Stimulated activated CD4-positive, alpha-beta T cell treated with anti-CD3 and anti-CD28 coated beads, TNF-alpha, amount 100 ng/mL, for 24 hours (primary cell): Measurements from ENCODE around the gene UNC5B.
A peak's percentile ranks its signal among the peaks of the same experiment; 100 is the strongest.

Experiments used
- DNase-seq, 3 experiments: peaks; one replicate each; pipeline ENCODE4 v3.0.0-alpha.2; 2020; ENCODE audit warnings: low read depth in 3 of 3

Gene UNC5B

DNA sequence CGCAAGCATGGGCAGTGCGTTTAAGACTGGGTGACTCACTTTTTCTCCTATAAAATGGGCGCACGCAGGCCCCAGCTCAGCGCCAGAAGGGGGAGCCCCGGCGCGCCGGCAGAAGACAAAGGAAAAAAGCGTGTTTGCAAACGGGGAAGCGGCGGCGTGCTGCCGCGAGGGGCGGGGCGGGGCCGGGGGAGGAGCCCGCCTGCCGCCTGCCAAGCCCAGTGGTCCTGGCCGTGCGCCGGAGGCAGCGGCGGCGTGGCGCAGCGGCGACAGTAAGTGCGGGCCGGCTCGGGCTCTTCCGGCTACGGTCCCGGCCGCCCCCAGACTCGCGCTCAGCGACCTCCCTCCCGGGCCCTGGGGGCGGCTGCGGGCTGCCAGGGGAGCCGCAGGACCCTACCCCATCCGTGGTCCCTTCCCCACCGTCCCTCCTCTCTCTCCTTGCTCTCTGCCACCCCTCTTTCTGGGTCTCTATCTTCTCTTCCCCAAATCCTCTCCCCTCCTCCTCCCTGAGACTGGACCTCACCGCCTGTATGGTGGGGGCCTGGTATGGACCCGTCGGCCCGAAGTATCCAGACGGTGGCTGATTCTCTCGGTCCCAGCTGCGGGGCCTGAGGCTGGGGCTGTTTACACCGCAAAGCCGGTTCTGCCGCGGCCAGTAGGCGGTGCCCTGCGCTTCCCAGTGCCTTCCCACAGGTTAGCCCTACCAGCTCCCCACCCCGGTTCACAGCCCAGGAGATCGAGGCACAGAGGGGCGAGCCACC is 106.9 kb downstream of the UNC5B start, which contains the start of gene SLC29A3:
TSS of gene SLC29A3 (plus strand) at position 218 of the 758 bp plus-strand sequence. CDS start at position 269, 51 bp downstream.
- DNase-seq = peak; percentile 76 to 85 (median 76)

DNA sequence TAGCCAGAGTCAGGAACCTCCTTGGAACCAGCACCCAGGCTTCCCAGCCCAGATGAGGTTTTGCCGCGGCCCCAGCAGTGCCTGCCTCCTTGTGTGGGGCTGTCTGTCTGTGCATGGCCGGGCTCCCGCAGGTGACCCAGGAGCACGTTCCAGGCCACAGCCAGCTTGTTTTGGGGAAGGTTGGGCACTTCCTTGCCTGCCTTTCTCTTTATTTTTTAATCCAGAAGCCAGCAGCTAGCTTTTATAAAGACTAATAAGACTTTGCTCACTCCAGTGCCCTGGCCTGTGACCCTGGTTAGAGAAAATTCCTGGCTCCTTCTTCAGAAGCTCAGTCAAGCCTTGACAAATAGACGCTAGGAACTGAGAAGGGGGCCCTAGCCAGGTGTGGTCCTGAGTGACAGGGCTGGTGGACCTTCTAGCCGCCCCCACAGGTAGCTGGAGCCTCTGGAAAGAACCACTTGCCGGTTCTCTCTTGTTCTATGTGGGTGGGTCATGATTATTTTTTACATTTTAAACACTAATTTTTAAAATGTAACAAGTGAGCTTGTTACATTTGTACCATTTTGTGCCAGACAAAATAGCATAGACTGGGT is 107.5 kb downstream of the UNC5B start:
- no peak for DNase-seq

DNA sequence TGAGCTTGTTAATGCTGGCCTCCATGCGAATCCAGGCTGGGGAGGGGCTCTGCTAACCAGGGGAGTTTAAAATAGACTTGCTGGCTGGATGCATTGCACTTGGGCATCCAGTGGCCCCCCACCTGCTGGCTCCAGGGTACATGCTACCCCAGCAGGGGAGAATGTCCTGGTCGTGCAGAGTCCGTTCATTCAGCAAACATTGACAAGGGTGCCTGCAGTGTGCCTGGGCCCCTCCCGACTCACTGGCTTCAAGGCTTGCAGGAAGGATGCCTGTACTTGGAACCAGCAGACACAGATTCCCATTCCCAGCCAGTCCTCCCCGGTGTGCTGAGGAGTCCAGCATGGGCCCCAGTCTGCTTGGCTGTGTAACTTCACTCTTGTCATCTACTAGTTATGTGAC is 108.2 kb downstream of the UNC5B start:
- no peak for DNase-seq

DNA sequence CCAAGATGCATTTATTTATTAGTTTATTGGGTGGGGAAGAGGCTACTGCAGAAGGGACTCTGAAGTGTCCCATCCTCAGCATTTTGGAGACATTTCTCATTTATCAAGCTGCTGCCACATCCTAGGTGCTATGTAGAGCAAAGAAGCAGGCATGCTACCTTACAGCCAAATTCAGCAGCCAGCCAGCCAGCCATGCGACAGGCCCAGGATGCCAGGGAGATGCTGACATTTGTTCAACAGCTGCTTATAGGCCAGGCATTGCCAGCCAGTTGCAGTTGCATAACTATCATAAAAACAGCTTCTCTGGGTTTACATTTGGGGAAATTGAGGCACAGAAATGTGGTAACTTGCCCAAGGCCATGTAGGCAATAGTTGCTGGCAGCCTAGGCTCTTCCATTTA is 109.0 kb downstream of the UNC5B start:
- DNase-seq = no peak

DNA sequence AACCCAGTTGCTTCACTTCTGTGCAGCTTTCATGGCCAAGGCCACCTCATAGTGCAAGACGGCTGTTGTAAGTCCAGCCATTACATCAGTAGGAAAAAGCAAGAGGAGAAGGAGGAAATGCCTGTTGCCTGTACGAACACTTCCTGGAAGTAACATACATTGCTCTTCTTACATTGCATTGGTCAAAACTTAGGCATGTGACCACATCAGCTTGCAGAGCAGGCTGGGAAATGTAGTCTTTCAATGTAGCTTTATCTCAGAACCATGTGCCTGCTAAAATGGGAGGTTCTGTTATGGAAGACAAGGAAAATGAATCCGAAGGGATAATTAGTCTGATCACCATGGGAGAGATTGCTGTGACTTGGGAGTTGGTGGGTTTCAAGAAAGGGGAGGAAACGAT is 111.0 kb downstream of the UNC5B start:
- DNase-seq = no peak

DNA sequence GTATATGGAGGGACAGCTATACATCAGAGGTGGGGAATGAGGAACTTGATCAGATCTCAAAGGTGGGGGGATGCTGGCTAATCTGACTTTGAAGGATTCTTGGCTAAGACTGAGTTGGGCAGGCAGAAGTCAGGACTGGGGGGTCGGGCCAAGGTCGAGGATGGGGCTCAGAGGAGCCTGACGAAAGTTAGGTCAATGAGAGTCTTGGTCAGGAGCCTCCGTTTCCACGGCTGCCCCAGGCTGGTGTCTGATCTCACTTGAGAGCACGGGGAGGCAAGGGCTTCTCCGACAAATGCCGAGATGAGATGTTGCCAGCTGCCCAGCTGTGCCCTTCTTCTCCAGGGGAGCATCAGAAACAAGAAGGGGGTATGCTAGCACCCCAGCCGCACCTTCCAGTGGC is 112.4 kb downstream of the UNC5B start:
- no peak for DNase-seq

DNA sequence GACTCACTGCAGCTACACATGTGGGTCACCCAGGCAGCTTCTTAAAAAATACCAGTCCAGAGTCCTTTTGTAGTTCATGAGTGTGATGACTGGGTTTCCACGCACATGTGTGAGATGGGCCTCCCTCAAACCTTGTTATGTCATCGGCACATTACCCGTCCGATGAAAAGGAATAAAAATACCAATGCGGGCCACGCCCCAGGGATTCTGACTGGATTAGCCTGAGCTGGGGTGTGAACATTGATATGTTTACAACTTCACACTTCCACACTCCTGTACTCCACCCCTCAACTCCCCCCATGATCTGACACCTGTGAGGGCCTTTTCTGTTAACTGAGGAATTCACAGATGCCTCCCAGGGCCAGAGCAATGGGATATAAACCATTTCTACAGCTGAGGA is 112.9 kb downstream of the UNC5B start:
- no peak for DNase-seq

DNA sequence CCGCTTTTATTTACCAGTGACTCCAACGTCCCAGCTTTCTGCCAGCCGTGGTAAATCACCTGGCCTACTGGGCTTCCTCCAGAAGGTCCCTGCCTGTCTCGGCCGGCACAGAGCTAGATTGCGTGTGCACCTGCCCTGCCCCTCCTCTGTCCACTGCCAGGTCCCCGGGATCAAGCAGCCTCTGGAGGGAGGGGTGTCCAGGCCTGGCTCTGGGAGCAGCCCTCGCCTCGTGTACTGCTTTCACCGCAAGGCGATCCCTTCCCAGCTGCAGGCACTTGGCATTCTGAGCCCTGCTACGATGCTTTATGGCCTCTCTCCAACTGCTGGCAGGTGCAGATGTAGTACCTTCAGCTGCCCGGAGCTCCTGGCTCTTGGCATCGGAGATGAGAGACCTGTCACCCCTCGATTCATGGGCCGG is 114.1 kb downstream of the UNC5B start:
- DNase-seq = no peak

DNA sequence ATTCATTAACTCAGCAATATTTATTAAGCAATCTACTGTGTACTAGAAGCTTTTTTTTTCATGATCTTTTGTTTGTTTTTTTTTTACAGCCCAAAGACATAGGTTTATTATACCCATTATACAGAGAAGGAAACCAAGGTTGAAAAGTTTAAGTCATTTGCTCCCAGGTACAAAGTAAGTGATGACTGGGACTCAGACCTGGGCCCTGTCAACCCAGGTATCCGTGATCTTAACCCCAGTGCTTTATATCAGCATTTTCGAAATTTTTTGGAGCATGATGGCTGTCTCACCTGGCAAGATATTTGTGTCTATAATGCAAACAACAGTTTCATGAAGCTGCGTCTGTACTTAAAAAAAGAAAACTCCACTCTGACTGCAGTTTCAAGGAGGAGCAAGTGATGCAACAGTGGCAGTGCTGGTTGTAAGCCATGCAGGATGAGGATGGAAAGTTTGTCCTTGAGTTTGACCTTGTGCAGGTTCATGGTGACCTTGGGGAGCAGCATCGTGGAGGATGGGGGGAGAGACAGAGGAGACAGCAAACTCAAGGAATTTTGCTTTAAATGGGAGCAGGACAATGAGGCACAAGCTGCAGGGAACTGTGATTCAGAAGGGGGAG is 118.5 kb downstream of the UNC5B start:
- DNase-seq = no peak

DNA sequence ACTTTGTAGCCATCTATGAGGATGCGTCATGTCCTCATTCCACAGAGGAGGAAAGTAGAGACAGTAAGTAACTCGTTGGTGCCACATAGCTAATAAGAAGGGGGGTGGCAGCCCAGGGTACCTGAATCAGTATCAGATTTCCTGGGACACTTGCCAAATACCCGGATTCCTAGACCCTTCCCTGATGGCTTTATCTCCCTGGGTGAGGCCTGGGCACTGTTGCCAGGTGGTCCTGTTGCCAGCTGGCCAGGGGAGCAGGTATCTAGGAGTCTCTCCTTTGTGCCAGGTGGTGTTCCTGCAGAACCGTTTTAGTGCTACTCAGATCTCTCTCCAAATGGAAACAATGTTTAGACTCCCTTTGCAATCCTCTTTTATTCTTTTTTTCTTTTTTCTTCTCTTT is 119.4 kb downstream of the UNC5B start:
- DNase-seq = no peak

DNA sequence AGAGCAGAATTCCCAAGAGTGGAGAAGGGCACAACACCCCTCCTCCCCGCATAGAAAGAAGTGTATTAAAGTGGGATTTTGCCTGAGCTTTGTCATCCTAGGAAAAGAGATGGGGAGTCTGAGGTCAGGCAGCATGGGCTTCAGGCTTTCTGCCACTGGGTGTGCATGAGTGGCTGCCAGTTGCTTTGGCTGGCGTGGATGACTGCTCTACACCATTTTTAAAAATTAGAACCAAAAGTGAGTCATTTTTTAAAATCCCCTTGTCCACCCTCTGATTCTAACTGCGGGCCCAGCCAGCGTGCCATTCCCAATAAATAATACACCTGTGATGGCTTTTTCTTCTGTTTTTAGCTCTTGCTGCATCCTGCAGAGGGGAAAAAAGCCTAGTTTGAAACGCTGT is 120.1 kb downstream of the UNC5B start:
- DNase-seq = no peak

DNA sequence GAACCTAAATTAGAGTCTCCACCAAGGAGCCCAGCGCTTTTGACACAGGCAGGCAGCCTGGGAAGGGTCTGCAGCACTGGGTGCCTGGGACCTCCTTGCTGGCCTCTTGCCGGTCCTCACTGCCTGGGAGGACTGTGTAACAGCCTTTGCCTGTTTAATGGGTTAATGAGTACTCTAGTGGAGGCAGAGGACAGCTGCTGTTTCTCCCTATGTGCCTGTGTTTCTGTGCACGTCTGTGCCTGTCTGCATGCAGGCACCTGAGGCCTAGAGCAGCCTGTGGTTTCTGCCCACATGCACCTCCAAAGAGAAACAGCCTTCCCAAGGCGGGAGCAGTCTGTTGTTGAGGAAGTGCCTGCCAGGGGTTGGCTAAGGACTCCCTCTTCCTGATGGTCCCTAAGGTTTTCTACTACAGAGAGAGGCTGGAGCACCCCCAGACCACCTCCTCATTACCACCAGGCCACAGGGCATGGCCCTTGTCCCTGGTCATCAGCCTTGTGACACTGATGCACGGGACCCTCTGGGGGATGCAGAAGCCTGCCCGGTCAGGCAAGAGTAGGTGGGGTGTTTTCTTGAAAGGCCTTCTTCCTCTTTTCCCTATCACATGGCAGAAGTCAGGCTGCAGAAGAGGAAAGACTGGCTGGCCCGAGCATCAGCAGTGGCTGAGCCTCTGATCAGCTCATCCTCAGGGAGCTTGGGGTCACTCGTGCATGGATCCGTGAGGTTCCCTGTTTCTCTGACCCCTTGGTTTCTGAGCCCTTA is 120.9 kb downstream of the UNC5B start:
- no peak for DNase-seq

DNA sequence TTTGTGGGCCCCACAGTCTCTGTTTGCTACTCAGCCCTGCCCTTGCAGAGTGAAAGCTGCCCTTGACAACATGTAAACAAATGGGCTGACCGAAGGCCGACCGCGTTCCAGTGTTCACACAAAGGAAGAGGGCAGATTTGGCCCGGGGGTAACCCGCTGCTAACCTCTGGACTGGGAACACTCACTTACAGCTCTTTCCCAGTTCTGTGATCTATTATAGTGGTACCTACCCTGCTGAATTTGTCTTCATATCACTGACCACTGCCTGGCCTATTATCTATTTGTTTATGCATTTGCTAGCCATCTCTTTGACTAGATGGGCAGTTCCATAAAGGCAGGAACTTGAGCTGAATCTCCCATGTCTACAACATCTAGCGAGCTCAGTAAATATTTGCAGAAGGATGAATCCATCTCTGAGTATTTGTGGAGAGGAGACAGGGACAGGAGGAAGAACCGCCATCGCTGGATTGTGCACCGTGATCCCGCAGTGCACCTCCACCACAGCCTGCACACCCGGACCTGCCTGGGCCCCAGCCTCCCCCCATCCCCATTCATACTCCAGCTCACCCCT is 121.9 kb downstream of the UNC5B start:
- DNase-seq = no peak

DNA sequence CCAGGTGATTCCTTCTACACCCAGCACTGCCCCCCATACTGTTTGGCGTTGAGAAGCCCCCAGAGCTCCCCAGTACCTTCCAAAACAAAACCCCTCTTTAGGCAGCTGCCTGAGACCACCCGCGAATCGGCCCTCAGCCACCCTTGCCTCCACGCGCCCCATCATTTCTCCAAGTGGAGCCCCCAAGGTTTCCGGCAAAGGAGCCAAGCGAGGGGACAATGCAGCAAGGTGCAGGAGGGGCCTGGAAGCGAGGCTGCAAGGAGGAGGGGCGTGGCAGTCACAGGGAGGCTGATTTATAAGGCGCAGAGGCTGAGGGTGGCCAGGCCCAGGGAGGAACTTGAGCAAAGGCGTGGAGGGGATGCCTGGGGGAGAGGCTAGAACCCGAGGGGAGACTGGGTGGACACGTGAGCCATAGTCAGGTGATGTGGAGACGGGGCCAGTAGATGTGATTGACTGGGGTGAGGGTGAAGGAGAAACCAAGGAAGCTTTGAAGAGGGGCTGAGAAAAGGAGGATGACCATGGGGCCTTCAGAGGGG is 122.9 kb downstream of the UNC5B start:
- no peak for DNase-seq

DNA sequence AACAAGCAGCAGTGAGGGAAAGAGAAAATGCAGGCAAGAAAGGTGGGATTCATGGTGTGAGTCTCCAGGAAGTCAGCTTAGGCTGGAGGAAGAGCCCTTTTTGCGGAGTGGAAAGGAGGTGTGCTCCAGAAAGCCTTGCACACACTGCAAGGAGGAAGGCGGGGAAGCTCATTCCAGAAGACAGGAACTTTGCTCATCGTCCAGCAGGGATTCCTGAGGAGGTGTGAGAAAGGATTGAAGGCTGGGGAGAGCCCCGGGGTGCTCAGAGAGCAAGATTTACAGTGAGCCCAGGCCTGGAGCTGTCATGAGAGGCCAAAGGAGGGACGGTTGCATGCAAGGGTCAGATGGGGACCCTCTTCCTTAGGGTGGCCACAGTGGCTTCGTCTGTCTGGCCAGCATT is 124.3 kb downstream of the UNC5B start:
- no peak for DNase-seq

DNA sequence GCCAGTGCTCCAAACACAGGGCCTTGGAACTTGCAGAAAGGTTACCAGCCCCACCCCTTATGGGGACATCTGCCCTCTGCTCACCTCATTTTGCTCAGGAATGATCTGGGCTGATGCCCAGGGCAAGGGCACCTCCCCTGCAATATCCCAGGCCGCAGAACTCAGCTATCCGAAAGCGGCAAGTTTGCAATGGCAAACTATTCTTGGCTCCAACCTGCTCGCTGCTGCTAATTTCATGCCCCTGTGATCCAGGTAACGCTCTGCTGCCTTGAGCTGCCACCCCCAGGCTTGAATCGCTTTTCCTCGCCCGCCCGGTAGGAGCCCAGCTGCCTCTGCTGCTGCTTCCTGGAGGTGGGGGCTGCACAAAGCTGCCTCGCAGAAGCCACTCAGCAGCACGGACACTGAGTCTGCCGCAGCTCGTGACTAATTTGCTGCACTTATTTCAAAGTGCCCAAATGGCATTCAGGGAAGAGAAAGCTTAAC is 124.9 kb downstream of the UNC5B start:
- no peak for DNase-seq

DNA sequence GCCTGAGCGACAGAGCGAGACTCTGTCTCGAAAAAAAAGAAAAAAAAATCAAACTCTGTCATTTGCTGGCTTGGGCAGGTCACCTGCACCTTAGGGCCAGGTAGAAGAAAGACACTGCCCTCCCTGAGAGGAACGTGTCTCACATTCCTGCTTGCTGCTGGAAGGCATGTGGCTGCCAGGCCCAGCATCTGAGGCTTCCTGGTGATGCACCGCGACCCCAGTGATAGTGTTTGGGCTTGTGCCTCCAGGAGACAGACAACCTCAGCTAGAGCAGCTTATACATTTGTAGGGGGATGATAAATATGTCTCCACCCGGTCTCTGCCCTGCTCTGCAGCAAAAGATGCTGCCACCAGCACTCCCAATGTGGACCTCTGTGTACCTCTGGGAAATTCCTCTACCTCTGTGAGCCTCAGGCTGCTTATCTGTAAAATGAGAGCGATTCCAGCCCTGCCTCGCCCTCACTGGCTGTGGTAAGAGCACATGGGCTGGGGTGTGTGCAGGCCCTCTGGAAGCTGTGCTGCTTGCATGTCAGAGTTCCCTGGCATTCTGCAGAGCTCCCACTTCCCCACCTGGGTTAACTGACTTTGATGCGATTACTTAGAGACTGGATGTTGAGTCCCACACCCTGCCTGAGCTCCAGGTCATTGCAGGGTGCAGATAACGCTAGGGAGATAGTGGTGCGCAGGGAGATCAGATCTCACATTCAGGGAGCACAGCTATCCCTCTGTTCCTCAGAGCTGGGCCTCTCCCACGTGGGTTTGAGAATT is 126.5 kb downstream of the UNC5B start:
- no peak for DNase-seq

DNA sequence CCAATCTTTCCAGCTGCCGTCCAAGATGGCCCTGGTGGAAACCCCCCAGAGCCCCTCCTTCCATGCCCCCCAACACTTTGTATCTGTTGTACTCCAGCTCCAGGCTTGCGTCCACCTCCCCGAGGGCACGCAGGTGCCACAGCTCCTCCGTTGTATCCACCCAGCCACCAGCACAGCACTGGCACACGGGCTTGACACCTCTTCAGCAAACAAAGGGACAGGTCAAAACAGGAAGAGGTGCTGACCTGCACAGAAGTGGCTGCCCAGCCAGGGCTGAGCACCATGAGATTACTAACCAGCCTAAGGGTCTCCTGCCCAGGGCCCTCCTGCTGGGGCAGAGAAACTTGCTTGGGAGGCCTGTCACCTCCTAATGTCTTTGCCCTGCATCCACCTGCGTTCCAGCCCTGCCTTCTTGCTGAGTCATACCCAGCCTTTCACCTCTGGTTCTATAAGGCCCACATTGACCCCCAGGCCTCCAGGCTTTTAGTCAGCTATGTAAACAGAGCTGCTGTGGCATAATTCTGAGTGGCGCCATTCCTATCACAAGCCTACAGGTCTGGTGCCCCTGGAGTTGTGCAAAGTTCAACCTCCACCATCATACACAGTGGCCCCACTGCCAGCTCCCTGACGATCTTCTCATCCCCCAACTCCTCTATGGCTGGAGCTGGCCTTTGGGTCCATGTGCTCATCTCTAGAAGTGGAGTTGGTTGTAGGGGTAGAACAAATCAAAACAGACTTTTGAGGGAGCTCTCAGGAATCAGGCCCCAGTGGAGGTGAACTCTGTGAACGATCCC is 127.6 kb downstream of the UNC5B start:
- no peak for DNase-seq

DNA sequence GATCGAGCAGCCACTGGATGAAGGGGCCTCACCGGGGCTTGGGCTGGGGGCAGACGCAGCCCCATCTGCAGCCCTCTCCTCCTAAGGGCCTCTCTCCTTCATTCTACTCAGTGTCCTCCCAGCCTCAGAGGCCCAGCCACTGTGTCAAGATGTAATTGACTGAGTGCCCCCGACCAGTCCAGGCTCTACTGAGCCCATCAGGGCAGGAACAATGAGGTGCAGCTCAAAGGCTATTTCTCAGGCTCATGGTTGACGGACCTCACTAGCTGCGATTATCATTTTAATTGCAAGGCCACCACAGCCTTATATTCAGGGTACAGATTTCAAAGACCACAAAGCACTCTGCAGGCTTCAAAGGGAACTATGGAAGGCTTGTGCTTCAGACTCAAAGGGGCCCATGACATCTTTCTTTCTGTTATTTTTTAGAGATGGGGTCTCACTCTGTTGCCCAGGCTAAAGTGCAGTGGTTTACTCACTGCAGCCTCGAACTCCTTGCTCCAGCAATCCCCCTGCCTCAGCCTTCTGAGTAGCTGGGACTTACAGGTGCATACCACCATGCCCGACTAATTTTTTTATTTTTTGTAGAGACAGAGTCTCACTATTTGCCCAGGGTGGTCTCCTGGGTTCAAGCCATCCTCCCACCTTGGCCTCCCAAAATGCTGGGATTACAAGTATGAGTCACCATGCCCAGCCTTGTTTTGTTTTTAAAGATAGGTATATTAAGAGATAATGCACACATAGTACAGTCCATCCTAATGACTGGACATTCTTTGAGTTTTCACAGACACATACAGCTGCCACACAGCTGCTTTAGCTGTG is 130.4 kb downstream of the UNC5B start:
- DNase-seq = no peak
